ENCODE data around the gene LDHA. TPM values are rescaled to one million over a fixed set of nuclear protein-coding genes. Genes with fewer than 3 reads are reported as not detected.
"Not testable (repeated sequence)": the region's sequence is repeated elsewhere in the genome, so short reads cannot be mapped to it uniquely, and the experiment has no call there.

LDHA gene
- polyA plus RNA-seq, 4 donors, result 231 to 319 (median 268) TPM

DNA sequence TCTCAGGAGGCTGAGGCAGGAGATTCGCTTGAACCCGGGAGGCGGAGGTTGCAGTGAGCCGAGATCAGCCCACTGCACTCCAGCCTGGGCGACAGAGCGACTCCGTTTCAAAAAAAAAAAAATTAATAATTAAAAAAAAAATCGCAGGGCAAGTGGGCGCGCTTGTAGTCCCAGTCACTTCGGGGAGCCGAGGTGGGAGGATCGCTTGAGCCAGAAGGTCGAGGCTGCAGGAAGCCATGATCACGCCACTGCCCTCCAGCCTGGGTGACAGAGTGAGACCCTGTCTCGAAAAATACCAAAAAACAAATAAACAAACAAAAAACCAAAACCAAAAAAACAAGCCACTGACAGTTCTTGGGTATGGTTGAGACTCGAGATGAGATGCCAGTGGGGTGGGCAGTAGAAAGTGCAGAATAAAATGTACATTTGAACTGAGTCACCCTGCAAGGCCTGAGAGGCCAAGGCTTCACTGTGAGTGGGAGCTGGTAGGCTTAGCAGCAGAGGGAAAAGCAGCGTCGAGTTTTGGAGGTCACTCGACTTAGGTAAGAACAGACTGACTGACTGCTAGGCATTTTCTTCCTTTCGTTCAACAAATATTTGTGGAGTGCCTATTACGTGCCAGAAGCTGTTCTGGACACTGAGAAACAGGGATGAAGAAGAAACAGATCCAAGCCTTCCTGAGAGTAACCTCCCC is 635 bp upstream of the LDHA start:
- DNase-seq (ENCODE audit: low read depth in 4 of 4, low spot score in 2 of 4), result no peak

DNA sequence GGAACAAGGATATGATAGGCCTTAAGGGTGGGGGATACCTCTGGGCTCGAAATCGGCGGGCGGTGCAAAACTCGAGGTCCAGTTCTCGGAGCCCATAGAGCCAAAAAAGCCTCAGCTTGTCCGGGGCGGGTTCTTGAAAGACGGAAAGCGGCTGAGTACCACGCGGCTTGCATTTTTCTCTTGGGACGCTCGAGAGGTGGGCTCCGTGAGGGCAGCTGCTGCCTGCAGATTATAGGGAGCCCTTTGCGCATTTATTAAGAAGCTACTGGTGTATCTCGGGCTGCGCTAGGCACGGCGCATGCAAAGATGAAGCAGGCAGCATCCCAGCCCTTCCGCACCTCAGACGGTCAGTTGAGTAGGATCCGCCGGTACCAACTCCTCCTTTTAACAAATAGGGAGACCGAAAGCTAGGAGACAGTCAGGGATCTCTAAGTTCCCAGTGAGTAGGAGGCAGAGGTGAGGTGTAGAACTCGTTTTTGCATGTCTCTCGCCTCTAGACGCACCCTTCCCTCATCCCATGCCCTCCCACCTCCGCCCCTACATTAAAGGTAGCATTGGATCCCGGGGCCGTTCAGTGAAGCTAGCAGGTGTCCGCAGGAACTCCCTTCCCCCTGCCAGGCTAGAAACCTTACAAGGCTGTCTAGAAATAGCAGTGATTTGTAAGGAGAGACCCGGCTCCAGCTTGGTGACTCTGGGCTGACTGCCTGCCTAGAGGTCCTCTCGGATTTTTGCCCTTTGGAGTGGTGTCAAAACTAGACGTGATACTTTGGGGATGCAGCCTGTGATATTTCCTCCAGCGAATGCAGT is 768 bp downstream of the LDHA start:
- no peak for DNase-seq (ENCODE audit: low read depth in 4 of 4, low spot score in 2 of 4)

- peak; percentile 93 to 99 (median 96) for DNase-seq (ENCODE audit: low read depth in 4 of 4, low spot score in 2 of 4)
Measured at GRCh38 chr11:18395735-18396504, 1.6 kb downstream of the LDHA start.

DNA sequence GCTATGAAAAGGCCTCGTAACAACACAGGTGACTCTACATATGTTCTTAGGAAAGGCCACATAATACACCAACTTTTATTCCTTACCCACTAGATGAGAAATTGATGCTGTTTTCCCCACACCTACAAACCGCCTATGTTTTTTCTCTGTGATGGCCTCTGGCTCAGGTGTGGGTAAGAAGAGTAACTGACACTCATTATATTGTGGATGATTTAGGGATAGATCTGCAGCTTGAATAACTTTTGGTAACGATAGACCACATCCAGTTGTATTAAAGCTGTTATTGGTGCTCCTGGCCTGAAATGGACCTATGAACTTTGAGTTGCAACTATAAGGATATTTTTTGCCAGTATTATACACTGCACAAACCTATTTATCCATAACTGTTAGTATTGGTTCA is 3.6 kb downstream of the LDHA start:
- DNase-seq (ENCODE audit: low read depth in 4 of 4, low spot score in 2 of 4), result no peak

- not testable (repeated sequence) for DNase-seq (ENCODE audit: low read depth in 4 of 4, low spot score in 2 of 4)
Measured at GRCh38 chr11:18401077-18401476, 6.7 kb downstream of the LDHA start.

DNA sequence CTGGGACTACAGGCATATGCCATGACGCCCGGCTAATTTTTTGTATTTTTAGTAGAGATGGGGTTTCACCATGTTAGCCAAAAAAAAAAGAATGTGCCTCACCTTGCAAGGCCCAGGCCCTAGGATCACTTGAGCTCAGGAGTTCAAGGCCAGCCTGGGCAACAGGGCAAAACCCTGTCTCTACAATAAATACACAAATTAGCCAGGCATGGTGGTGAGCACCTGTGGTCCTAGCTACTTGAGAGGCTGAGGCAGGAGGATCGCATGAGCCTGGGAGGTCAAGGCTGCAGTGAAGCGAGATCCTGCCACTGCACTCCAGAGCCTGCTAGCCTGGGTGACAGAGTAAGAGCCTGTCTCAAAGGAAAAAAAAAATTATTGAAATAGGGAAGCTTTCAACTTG is 9.7 kb downstream of the LDHA start:
- no peak for DNase-seq (ENCODE audit: low read depth in 4 of 4, low spot score in 2 of 4)

- not testable (repeated sequence) for DNase-seq (ENCODE audit: low read depth in 4 of 4, low spot score in 2 of 4)
Measured at GRCh38 chr11:18407400-18407799, 13.0 kb downstream of the LDHA start.

DNA sequence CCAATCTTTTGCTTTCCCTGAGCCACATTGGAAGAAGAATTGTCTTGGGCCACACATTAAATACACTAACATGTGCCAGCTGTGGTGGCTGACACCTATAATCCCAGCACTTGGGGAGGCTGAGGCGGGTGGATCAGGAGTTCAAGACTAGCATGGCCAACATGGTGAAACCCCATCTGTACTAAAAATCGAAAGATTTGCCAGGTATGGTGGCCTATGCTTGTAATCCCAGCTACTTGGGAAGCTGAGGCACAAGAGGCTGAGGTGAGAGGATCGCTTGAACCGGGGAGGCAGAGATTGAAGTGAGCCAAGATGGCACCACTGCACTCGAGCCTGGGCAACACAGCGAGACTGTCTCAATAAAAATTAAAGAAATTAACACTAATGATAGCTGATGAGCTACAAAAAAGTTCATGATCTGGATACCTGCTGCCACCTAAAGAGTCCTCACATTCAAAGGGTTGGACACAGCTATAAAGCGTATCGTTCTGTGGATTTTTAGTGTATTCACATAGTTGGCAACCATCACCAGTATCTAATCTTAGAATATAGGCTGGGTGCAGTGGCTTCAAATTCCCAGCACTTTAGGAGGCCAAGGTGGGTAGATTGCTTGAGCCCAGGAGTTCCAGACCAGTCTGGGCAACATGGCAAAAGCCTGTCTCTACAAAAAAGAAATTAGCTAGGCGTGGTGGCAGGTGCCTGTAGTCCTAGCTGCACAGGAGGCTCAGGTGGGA is 14.4 kb downstream of the LDHA start:
- no peak for DNase-seq (ENCODE audit: low read depth in 4 of 4, low spot score in 2 of 4)

DNA sequence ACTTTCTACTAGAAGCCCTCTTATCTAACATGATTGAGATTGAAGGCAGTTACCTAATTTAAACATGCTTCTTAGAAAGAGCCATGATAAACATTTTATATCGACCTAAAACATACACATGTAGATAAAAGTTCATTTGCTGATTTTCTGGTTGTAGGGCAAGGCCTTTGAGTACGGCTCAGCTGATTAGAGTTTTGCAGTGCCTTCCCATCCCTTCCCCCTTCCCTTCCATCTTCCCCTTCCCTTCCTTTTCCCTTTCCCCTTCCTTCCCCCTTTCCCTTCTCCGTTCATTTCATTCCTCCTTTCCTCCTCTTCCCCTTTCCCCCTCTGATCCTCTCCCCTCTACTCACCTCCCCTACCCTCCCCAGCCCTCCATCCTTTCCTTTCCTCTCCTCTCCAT is 22.1 kb downstream of the LDHA start:
- no peak for DNase-seq (ENCODE audit: low read depth in 4 of 4, low spot score in 2 of 4)

DNA sequence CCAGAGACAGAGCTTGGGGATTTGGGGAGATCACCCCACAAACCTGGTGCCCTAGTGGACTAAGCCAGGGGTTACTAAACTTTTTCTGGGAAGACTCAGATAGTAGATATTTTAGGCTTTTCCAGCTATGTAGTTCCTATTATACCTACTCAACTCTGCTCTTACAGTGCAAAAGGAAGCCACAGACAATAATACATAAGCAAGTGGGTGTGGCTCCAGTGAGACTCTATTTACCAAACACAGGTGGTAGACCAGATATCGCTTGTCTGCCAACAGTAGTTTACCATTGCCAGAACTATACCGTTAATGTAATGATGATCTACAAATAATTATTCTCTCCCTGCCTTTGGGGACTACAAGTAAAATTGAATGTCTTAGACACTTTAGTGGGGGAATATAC is 24.7 kb downstream of the LDHA start:
- DNase-seq (ENCODE audit: low read depth in 4 of 4, low spot score in 2 of 4), result no peak

GRCh38 chr11:18420067-18420466 is 25.7 kb downstream of the LDHA start:
- DNase-seq (ENCODE audit: low read depth in 4 of 4, low spot score in 2 of 4), result no peak

DNA sequence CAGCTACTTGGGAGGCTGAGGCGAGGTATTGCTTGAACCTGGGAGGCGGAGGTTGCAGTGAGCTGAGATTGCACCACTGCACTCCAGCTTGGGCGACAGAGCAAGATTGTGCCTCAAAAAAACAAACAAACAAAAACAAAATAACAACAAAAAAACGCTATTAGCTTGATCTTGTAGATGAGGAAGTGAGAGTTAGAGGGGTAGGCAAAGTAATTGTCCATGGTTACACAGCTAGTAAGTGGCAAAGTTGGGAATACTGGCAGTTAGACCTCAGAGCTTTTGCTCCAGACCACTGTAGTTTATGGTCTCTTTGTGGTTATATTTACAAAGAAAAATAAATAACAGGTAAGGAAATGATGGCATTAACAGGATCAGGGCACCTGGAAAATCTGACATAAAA is 32.9 kb downstream of the LDHA start:
- no peak for DNase-seq (ENCODE audit: low read depth in 4 of 4, low spot score in 2 of 4)

DNA sequence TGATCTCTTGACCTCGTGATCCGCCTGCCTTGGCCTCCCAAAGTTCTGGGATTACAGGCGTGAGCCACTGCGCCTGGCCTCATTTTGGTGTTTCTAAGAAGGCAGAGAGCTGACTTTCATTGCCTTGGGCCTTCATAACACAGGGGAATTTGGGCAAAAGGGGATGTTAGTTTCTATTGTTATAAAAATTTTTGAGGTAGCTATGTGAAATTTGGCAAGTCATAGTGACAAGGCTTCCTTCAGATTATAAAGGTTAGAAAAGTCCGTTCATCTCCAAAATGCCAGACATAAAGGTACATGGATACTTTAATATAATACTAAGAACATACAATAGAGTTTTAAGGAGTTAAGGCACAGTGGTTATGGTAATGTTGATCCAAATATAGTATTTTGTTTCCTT is 35.0 kb downstream of the LDHA start:
- DNase-seq (ENCODE audit: low read depth in 4 of 4, low spot score in 2 of 4), result no peak

DNA sequence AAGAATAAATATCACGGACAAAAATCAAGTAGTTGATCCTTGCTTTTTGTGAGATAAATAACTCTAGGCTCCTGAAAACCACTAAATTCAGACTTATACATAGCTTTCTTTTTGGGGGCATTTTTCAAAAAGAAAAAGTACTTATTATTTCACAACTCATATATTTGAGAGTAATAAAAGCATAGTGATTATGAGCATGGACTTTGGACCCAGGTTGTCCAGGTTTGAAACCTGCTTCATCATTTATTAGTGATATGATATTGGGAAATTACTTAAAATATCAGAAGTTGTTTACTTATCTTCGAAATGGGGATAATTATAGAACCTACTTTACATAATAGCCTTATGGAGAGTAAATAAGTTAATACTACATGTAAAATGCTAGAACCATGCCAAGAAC is 44.3 kb downstream of the LDHA start:
- DNase-seq (ENCODE audit: low read depth in 4 of 4, low spot score in 2 of 4), result no peak

DNA sequence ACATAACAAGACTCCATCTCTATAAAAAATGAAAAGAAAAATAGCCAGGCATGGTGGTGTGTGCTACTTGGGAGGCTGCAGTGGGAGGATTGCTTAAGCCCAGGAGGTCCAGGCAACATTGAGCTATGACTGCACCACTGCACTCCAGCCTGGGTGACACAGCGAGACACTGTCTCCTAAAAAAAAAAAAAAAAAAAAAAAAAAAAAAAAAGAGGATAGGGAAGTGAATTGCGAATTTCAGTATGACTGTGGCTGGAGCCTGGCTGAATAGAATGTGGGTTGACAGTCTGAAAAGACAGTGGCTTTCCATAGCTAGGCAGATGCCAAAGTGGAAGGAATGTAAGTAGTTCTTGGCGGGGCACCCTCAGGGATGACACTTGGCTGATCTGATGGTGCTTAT is 54.9 kb downstream of the LDHA start:
- DNase-seq (ENCODE audit: low read depth in 4 of 4, low spot score in 2 of 4), result no peak

GRCh38 chr11:18452927-18453326 is 58.6 kb downstream of the LDHA start:
- no peak for DNase-seq (ENCODE audit: low read depth in 4 of 4, low spot score in 2 of 4)

GRCh38 chr11:18455686-18456372 is 61.5 kb downstream of the LDHA start, which contains the start of gene LDHAL6A:
Gene LDHAL6A, plus strand, starts transcription at chr11:18455856. Its CDS starts 825 bp downstream, at chr11:18456681.
- no peak for DNase-seq (ENCODE audit: low read depth in 4 of 4, low spot score in 2 of 4)

DNA sequence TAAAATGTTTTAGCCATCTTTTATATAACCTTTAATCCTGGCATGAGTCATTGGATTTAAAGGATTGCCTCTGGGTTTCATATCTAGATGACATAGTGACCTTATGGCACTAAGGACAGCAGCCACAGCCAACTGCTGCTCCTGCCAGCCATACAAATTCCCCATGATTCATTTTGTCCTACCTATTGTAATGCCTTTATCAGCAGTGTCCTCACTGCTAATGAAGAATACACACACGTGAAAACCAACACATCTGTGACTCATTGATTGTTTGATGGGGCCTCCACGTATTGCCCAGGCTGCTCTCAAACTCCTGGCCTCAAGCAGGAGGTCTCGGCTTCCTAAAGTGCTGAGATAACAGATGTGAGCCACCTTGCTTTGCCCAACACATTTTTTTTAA is 63.1 kb downstream of the LDHA start:
- no peak for DNase-seq (ENCODE audit: low read depth in 4 of 4, low spot score in 2 of 4)
